HCT116 (cell line): ENCODE measurements around the gene ELF1.

Experiments
- ELF1 ChIP-seq: IDR thresholded peaks from 2 replicates; pipeline ENCODE4 v1.6.1; 2012; ENCODE audit warnings: low read depth, borderline replicate concordance
- EZH2 ChIP-seq: fragments of 200-600 bp; sonication (generic); IDR thresholded peaks from 2 replicates; pipeline ENCODE4 v1.6.1; 2017; ENCODE audit warnings: antibody characterized with exemption, mixed run types
- EZH2phosphoT487 ChIP-seq: fragments of 200-600 bp; IDR thresholded peaks from 2 replicates; pipeline ENCODE4 v1.6.1; 2018; ENCODE audit warnings: antibody characterized with exemption, borderline replicate concordance
- POLR2AphosphoS5 ChIP-seq: IDR thresholded peaks from 2 replicates; pipeline ENCODE4 v1.6.1; 2011; ENCODE audit warnings: mild to moderate bottlenecking, low read depth, low read length, moderate library complexity
- YY1 ChIP-seq: IDR thresholded peaks from 2 replicates; pipeline ENCODE4 v1.6.1; 2011; ENCODE audit warnings: low read length, low read depth, moderate library complexity, mild to moderate bottlenecking; ENCODE audit not compliant: insufficient replicate concordance; ENCODE audit errors: extremely low read depth
- ZFX ChIP-seq: fragments of 450-650 bp; IDR thresholded peaks from 2 replicates; pipeline ENCODE4 v1.6.1; 2017
- TF ChIP-seq, protein P1 (sequence below), 3 experiments: fragments of 200-600 bp in 1 of 3; sonication (generic) in 1 of 3; IDR thresholded peaks in 2 of 3; conservative IDR thresholded peaks in 1 of 3; 2 replicates each; pipeline ENCODE4 v1.5.1; 2012 to 2017; ENCODE audit warnings: low read depth in 2 of 3, low read length in 2 of 3, antibody characterized with exemption in 1 of 3, borderline replicate concordance in 1 of 3, control low read depth in 1 of 3, mild to moderate bottlenecking in 1 of 3, mixed read lengths in 1 of 3, mixed run types in 1 of 3, moderate library complexity in 1 of 3; ENCODE audit not compliant: insufficient read depth in 1 of 3

DNA sequence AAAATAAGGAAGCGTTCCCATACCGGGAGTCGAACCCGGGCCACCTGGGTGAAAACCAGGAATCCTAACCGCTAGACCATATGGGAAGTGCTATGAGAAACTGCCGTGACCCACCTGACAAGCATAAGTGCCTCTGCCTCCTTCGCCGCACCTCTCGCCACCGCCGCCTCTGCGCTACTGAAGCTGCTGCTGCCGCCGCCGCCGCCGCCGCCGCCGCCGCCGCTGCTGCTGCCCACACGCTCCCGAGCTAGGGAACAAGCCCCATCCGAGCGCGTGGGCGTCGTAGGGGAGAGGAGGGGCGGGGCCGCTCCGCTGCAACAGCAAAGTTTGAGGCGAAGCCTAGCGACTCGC lies 41.6 kb upstream of the ELF1 start:
- TF ChIP-seq, protein P1, sequence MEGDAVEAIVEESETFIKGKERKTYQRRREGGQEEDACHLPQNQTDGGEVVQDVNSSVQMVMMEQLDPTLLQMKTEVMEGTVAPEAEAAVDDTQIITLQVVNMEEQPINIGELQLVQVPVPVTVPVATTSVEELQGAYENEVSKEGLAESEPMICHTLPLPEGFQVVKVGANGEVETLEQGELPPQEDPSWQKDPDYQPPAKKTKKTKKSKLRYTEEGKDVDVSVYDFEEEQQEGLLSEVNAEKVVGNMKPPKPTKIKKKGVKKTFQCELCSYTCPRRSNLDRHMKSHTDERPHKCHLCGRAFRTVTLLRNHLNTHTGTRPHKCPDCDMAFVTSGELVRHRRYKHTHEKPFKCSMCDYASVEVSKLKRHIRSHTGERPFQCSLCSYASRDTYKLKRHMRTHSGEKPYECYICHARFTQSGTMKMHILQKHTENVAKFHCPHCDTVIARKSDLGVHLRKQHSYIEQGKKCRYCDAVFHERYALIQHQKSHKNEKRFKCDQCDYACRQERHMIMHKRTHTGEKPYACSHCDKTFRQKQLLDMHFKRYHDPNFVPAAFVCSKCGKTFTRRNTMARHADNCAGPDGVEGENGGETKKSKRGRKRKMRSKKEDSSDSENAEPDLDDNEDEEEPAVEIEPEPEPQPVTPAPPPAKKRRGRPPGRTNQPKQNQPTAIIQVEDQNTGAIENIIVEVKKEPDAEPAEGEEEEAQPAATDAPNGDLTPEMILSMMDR (IDR thresholded peaks at IDR 0.05 in 2 of 3, conservative IDR thresholded peaks at IDR 0.05 in 1 of 3; ENCODE audit: borderline replicate concordance in 1 of 3, insufficient read depth in 1 of 3, low read depth in 2 of 3, low read length in 2 of 3): no peak
- TF ChIP-seq POLR2AphosphoS5 (no peak), YY1 (no peak), EZH2 (no peak), ELF1 (no peak), EZH2phosphoT487 (no peak), ZFX (no peak)
